HG03060 (cell line): ENCODE results near the gene MAPK9.

Experiments
- ATAC-seq: cut with Tn5 transposase; IDR thresholded peaks from one replicate; pipeline ENCODE4 v1.9.1; 2021; ENCODE audit warnings: low read depth, moderate number of reproducible peaks; ENCODE audit not compliant: unreplicated experiment

The MAPK9 gene

GRCh38 chr5:180291943-180292831 is at the start of gene MAPK9:
Gene MAPK9 (minus strand): TSS chr5:180292083. CDS start chr5:180280561, 11,522 bp downstream.
- peak; percentile 33 for ATAC-seq

GRCh38 chr5:180341595-180341994 is 49.7 kb upstream of the MAPK9 start:
- ATAC-seq = no peak

GRCh38 chr5:180340856-180341255 is 49.0 kb upstream of the MAPK9 start:
- ATAC-seq = no peak

- no peak for ATAC-seq
These were observed 47.8 kb upstream of the MAPK9 start for GRCh38 chr5:180339583-180340183.

GRCh38 chr5:180338001-180338707 is 46.3 kb upstream of the MAPK9 start:
- no peak for ATAC-seq

- no peak for ATAC-seq
These were observed 44.5 kb upstream of the MAPK9 start for GRCh38 chr5:180336234-180337020.

GRCh38 chr5:180335614-180336233 is 43.8 kb upstream of the MAPK9 start:
- no peak for ATAC-seq

GRCh38 chr5:180334751-180335613 is 43.1 kb upstream of the MAPK9 start:
- ATAC-seq = no peak

- ATAC-seq = no peak
These were observed 42.3 kb upstream of the MAPK9 start for GRCh38 chr5:180334176-180334575.

- no peak for ATAC-seq
These were observed 41.8 kb upstream of the MAPK9 start for GRCh38 chr5:180333661-180334060.

- ATAC-seq = no peak
These were observed 41.0 kb upstream of the MAPK9 start for GRCh38 chr5:180332861-180333260.

GRCh38 chr5:180332051-180332517 is 40.2 kb upstream of the MAPK9 start:
- no peak for ATAC-seq

GRCh38 chr5:180331647-180331950 is 39.7 kb upstream of the MAPK9 start:
- ATAC-seq = no peak

- no peak for ATAC-seq
These were observed 39.1 kb upstream of the MAPK9 start for GRCh38 chr5:180330810-180331646.

GRCh38 chr5:180330270-180330648 is 38.4 kb upstream of the MAPK9 start:
- ATAC-seq = no peak

GRCh38 chr5:180329606-180330269 is 37.9 kb upstream of the MAPK9 start:
- ATAC-seq = no peak

- no peak for ATAC-seq
These were observed 37.2 kb upstream of the MAPK9 start for GRCh38 chr5:180329138-180329435.
